Osteoblast (primary cell): ENCODE measurements around the gene OR10J4. TPM values are rescaled to one million over a fixed set of nuclear protein-coding genes. Genes with fewer than 3 reads are reported as not detected.

ENCODE experiments used
- DNase-seq: peaks from one replicate; pipeline ENCODE4 v3.0.0; 2011; ENCODE audit warnings: low spot score, mixed read lengths; ENCODE audit not compliant: insufficient read length; ENCODE audit errors: missing footprints
- H2AFZ ChIP-seq: 2 replicates; pipeline ENCODE4 v1.6.0; 2011; ENCODE audit warnings: mild to moderate bottlenecking, low read length
- H3K27ac ChIP-seq: 2 replicates; pipeline ENCODE4 v1.5.1; 2011; ENCODE audit warnings: mild to moderate bottlenecking, low read depth, low read length, moderate library complexity
- H3K27me3 ChIP-seq: 2 replicates; pipeline ENCODE4 v1.6.0; 2012; ENCODE audit warnings: mild to moderate bottlenecking, control low read depth, inconsistent platforms, low read length, moderate library complexity; ENCODE audit not compliant: insufficient read depth
- H3K36me3 ChIP-seq: 2 replicates; pipeline ENCODE4 v1.5.1; 2011; ENCODE audit warnings: mild to moderate bottlenecking, low read length, control low read depth, moderate library complexity; ENCODE audit not compliant: insufficient read depth
- H3K4me1 ChIP-seq: 2 replicates; pipeline ENCODE4 v1.5.1; 2011; ENCODE audit warnings: mild to moderate bottlenecking, low read length, control low read depth, moderate library complexity; ENCODE audit not compliant: insufficient read depth
- H3K4me2 ChIP-seq: 2 replicates; pipeline ENCODE4 v1.6.0; 2011; ENCODE audit warnings: mild to moderate bottlenecking, low read length; ENCODE audit not compliant: insufficient read depth
- H3K4me3 ChIP-seq: fragments of 200-600 bp; sonication (generic); 3 replicates; pipeline ENCODE4 v1.5.1; 2012; ENCODE audit warnings: mild to moderate bottlenecking, low read length, inconsistent platforms; ENCODE audit not compliant: insufficient read depth
- H3K79me2 ChIP-seq: 2 replicates; pipeline ENCODE4 v1.6.0; 2012; ENCODE audit warnings: mild to moderate bottlenecking, low read length, control low read depth, inconsistent platforms; ENCODE audit not compliant: insufficient read depth
- H3K9me3 ChIP-seq: 2 replicates; pipeline ENCODE4 v1.5.1; 2011; ENCODE audit warnings: low read depth, low read length, control low read depth
- H4K20me1 ChIP-seq: 2 replicates; pipeline ENCODE4 v1.6.0; 2012; ENCODE audit warnings: mild to moderate bottlenecking, low read length, control low read depth; ENCODE audit not compliant: insufficient read depth
- CTCF ChIP-seq: IDR thresholded peaks from 2 replicates; pipeline ENCODE4 v1.5.1; 2011; ENCODE audit warnings: mild to moderate bottlenecking, low read depth, low read length, moderate library complexity; ENCODE audit errors: extremely low read depth
- total RNA-seq: library from RNA; depleted of rRNA; stranded (reverse); fragments of >200 nt; gene quantifications from 2 replicates; pipeline ENCODE4 v1.2.3, GENCODE V29; 2012

OR10J4 gene
- total RNA-seq, 1 donor = not detected

GRCh38 chr1:159465191-159465603, 33.2 kb downstream of the OR10J4 start:
- TF ChIP-seq CTCF = no peak
- Histone ChIP-seq H3K9me3 (no peaks in the 10 kb centered on the region), H3K27me3 (no peaks in the 10 kb centered on the region), H3K36me3 (no peaks in the 10 kb centered on the region), H3K27ac (no peak overlapping the region), H2AFZ (peak overlapping the region; percentile 35), H3K4me1 (no peaks in the 10 kb centered on the region), H3K79me2 (no peaks in the 10 kb centered on the region), H3K4me2 (no peak overlapping the region), H4K20me1 (no peaks in the 10 kb centered on the region), H3K4me3 (no peak overlapping the region)
- no peak for DNase-seq

- Histone ChIP-seq H3K36me3 (no peaks in the 10 kb centered on the region), H3K27ac (peak overlapping the region; percentile 31), H3K27me3 (no peaks in the 10 kb centered on the region), H3K4me1 (peaks cover 5% of the 10 kb centered on the region), H2AFZ (no peak overlapping the region), H3K9me3 (no peaks in the 10 kb centered on the region), H3K4me3 (no peak overlapping the region), H3K4me2 (no peak overlapping the region), H4K20me1 (no peaks in the 10 kb centered on the region), H3K79me2 (no peaks in the 10 kb centered on the region)
- no peak for DNase-seq
- no peak for TF ChIP-seq CTCF
These were observed 36.3 kb downstream of the OR10J4 start for GRCh38 chr1:159468321-159468720.

GRCh38 chr1:159469921-159470533, 38.0 kb downstream of the OR10J4 start:
- H3K4me1 ChIP-seq = peaks cover 10% of the 10 kb centered on the region
- H3K27ac ChIP-seq = peak overlapping the region; percentile 27
- H3K79me2 ChIP-seq = no peaks in the 10 kb centered on the region
- no peak overlapping the region for H3K4me3 ChIP-seq
- no peak overlapping the region for H3K4me2 ChIP-seq
- no peaks in the 10 kb centered on the region for H3K9me3 ChIP-seq
- no peaks in the 10 kb centered on the region for H4K20me1 ChIP-seq
- no peak for TF ChIP-seq CTCF
- no peaks in the 10 kb centered on the region for H3K36me3 ChIP-seq
- no peak for DNase-seq
- H2AFZ ChIP-seq = no peak overlapping the region
- H3K27me3 ChIP-seq = no peaks in the 10 kb centered on the region

- Histone ChIP-seq H4K20me1 (no peaks in the 10 kb centered on the region), H3K4me2 (no peak overlapping the region), H3K27ac (peak overlapping the region; percentile 22), H3K9me3 (no peaks in the 10 kb centered on the region), H3K36me3 (no peaks in the 10 kb centered on the region), H3K4me1 (peaks cover 10% of the 10 kb centered on the region), H3K79me2 (no peaks in the 10 kb centered on the region), H3K4me3 (no peak overlapping the region), H2AFZ (no peak overlapping the region), H3K27me3 (no peaks in the 10 kb centered on the region)
- peak; percentile 72 for DNase-seq
- TF ChIP-seq CTCF = no peak
These were observed 41.3 kb downstream of the OR10J4 start for GRCh38 chr1:159473335-159473734.
